ENCODE results near the gene OLFML2A.

Gene OLFML2A

GRCh38 chr9:124747065-124747464 is 29.9 kb upstream of the OLFML2A start:
- no peaks in the 10 kb centered on the region for H3K79me2 ChIP-seq (ENCODE audit: insufficient read depth, low read length)

GRCh38 chr9:124749284-124749683 is 27.6 kb upstream of the OLFML2A start:
- no peak overlapping the region for H3K4me2 ChIP-seq (ENCODE audit: low read length)
- H4K20me1 ChIP-seq (ENCODE audit: insufficient read depth, low read length) = no peaks in the 10 kb centered on the region
- H3K4me1 ChIP-seq (ENCODE audit: insufficient read depth, low read length, severe bottlenecking) = no peaks in the 10 kb centered on the region
- H3F3A ChIP-seq (ENCODE audit: insufficient read depth, low read length) = no peaks in the 10 kb centered on the region
- H3K79me2 ChIP-seq (ENCODE audit: insufficient read depth, low read length) = no peaks in the 10 kb centered on the region
- H2AFZ ChIP-seq (ENCODE audit: low read length) = no peak overlapping the region
- no peaks in the 10 kb centered on the region for H3K9me2 ChIP-seq (ENCODE audit: low read depth, low read length)
- TF ChIP-seq CTCF (IDR thresholded peaks at IDR 0.05; ENCODE audit: low read length) (no peak), EZH2 (IDR thresholded peaks at IDR 0.05; ENCODE audit: borderline replicate concordance, low read length) (no peak)
- no peak overlapping the region for H3K4me3 ChIP-seq (ENCODE audit: low read depth, low read length, poor library complexity, severe bottlenecking)
- H3K27me3 ChIP-seq (ENCODE audit: insufficient read depth, low read length) = no peaks in the 10 kb centered on the region
- no peak overlapping the region for H3K9ac ChIP-seq (ENCODE audit: low read length)
- no peaks in the 10 kb centered on the region for H3K9me3 ChIP-seq (ENCODE audit: low read length)
- no peaks in the 10 kb centered on the region for H3K36me3 ChIP-seq (ENCODE audit: insufficient read depth, low read length)
- H3K27ac ChIP-seq (ENCODE audit: low read depth, low read length, poor library complexity, severe bottlenecking) = no peak overlapping the region

More at GRCh38 chr9:124747065-124747464, 29.9 kb upstream of the OLFML2A start:
- H3K27ac ChIP-seq (ENCODE audit: low read depth, low read length, poor library complexity, severe bottlenecking) = no peak overlapping the region
- H3K4me2 ChIP-seq (ENCODE audit: low read length) = no peak overlapping the region
- no peaks in the 10 kb centered on the region for H3K9me3 ChIP-seq (ENCODE audit: low read length)
- H3K9me2 ChIP-seq (ENCODE audit: low read depth, low read length) = no peaks in the 10 kb centered on the region
- no peak overlapping the region for H3K9ac ChIP-seq (ENCODE audit: low read length)
- no peaks in the 10 kb centered on the region for H3K27me3 ChIP-seq (ENCODE audit: insufficient read depth, low read length)
- H3K4me3 ChIP-seq (ENCODE audit: low read depth, low read length, poor library complexity, severe bottlenecking) = no peak overlapping the region
- no peak for TF ChIP-seq EZH2 (IDR thresholded peaks at IDR 0.05; ENCODE audit: borderline replicate concordance, low read length)
- TF ChIP-seq CTCF (IDR thresholded peaks at IDR 0.05; ENCODE audit: low read length) = no peak
- no peak overlapping the region for H2AFZ ChIP-seq (ENCODE audit: low read length)
- no peaks in the 10 kb centered on the region for H4K20me1 ChIP-seq (ENCODE audit: insufficient read depth, low read length)
- no peaks in the 10 kb centered on the region for H3K36me3 ChIP-seq (ENCODE audit: insufficient read depth, low read length)
- H3K4me1 ChIP-seq (ENCODE audit: insufficient read depth, low read length, severe bottlenecking) = peaks cover 9% of the 10 kb centered on the region
- H3F3A ChIP-seq (ENCODE audit: insufficient read depth, low read length) = no peaks in the 10 kb centered on the region

DNA sequence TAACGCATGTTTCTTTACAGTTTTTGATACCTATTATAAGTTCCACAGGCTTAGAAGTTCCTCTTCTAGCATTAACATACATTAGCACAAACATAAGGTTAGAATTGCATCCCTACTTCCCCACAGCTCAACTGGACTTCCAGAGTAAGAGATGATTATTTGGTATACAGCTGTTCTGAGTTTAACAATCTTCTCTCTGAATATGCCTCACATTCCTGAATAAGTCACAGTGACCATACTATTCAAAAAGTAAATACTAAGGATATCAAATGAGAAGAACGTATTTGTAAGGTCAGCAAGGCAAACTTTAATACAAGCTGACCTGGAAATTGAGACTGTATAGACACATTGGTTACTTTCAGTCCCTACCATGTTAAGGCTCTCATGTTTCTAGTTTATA is 27.2 kb upstream of the OLFML2A start:
- Histone ChIP-seq H3K4me1 (ENCODE audit: insufficient read depth, low read length, severe bottlenecking) (no peaks in the 10 kb centered on the region), H3K4me3 (ENCODE audit: low read depth, low read length, poor library complexity, severe bottlenecking) (no peak overlapping the region), H2AFZ (ENCODE audit: low read length) (no peak overlapping the region), H3K9me3 (ENCODE audit: low read length) (no peaks in the 10 kb centered on the region), H4K20me1 (ENCODE audit: insufficient read depth, low read length) (no peaks in the 10 kb centered on the region), H3K79me2 (ENCODE audit: insufficient read depth, low read length) (no peaks in the 10 kb centered on the region), H3K36me3 (ENCODE audit: insufficient read depth, low read length) (no peaks in the 10 kb centered on the region), H3K27me3 (ENCODE audit: insufficient read depth, low read length) (no peaks in the 10 kb centered on the region), H3F3A (ENCODE audit: insufficient read depth, low read length) (no peaks in the 10 kb centered on the region), H3K9ac (ENCODE audit: low read length) (no peak overlapping the region), H3K27ac (ENCODE audit: low read depth, low read length, poor library complexity, severe bottlenecking) (no peak overlapping the region), H3K4me2 (ENCODE audit: low read length) (no peak overlapping the region), H3K9me2 (ENCODE audit: low read depth, low read length) (no peaks in the 10 kb centered on the region)
- TF ChIP-seq EZH2 (IDR thresholded peaks at IDR 0.05; ENCODE audit: borderline replicate concordance, low read length) (no peak), CTCF (IDR thresholded peaks at IDR 0.05; ENCODE audit: low read length) (no peak)

All from OCI-LY1 (cell line).